ENCODE data around the gene IL4.

GRCh38 chr5:132681476-132681831 is 7.7 kb downstream of the IL4 start:
- TF ChIP-seq CTCF (conservative IDR thresholded peaks at IDR 0.05; ENCODE audit: low read depth in 2 of 2) = no peak
- no peak for TF ChIP-seq POLR2AphosphoS5 (IDR thresholded peaks at IDR 0.05; ENCODE audit: low read depth)
- no peak for TF ChIP-seq CREB1 (CRISPR knock-in tag; IDR thresholded peaks at IDR 0.05; ENCODE audit: low read depth)
- TF ChIP-seq EZH2 (IDR thresholded peaks at IDR 0.05; ENCODE audit: low read depth, unreplicated experiment) = no peak
- TF ChIP-seq ZNF114 (CRISPR knock-in tag; IDR thresholded peaks at IDR 0.05) = no peak
- TF ChIP-seq EZH2phosphoT487 (IDR thresholded peaks at IDR 0.05; ENCODE audit: unreplicated experiment) = no peak
- TF ChIP-seq ETS1 (IDR thresholded peaks at IDR 0.05) = no peak
- TF ChIP-seq REST (IDR thresholded peaks at IDR 0.05; ENCODE audit: unreplicated experiment) = no peak
- no peak for TF ChIP-seq STAT1 (IDR thresholded peaks at IDR 0.05; ENCODE audit: unreplicated experiment)
- TF ChIP-seq NANOG (IDR thresholded peaks at IDR 0.05; ENCODE audit: borderline replicate concordance) = no peak
